Measurements from ENCODE around the gene LZTFL1.

Gene LZTFL1

DNA sequence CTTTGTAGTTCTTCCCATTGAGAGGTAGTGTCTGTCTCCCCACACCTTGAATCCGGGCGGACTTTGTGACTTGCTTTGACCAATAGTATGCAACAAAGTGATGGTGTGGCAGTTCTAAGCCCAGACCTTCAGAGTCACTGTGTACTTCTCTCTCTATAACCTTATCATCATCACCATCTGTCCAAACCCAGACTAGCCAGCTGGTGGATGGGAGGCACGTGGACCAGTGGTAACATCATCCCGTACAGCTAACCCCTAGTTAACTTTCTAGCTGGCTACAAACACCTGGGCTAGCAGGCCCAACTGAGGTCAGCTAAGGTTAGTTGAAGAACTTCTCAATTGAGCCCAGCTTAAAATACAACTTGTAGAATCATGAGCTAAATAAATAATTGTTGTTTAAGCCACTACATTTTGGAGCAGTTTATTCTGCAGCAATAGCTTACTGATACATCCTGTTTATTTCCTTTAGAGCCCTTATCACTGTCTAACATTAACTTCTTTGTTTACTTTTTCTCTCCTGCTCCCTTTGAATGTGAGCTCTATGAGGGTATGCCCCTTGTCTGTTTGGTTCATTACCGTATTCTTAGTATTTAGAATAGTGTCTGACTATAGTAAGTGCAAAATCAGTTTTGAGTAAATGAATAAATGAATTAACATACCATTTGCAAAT, 32.9 kb upstream of the LZTFL1 start:
- Histone ChIP-seq H3K4me3 (ENCODE audit: low read depth in 1 of 2, low read length in 2 of 2) (no peak overlapping the region), H3K9me3 (ENCODE audit: control insufficient read depth in 1 of 2, low read length in 2 of 2) (no peaks in the 10 kb centered on the region), H3K27me3 (ENCODE audit: low read depth, low read length) (no peaks in the 10 kb centered on the region), H3K4me1 (ENCODE audit: control insufficient read depth in 1 of 2, insufficient read depth in 2 of 2, low read length in 2 of 2) (no peaks in the 10 kb centered on the region), H3K36me3 (ENCODE audit: control insufficient read depth in 1 of 2, insufficient read depth in 2 of 2, low read length in 2 of 2) (no peaks in the 10 kb centered on the region), H3K27ac (ENCODE audit: low read length) (no peak overlapping the region)

- Histone ChIP-seq H3K9me3 (ENCODE audit: control insufficient read depth in 1 of 2, low read length in 2 of 2) (no peaks in the 10 kb centered on the region), H3K36me3 (ENCODE audit: control insufficient read depth in 1 of 2, insufficient read depth in 2 of 2, low read length in 2 of 2) (no peaks in the 10 kb centered on the region), H3K4me3 (ENCODE audit: low read depth in 1 of 2, low read length in 2 of 2) (no peak overlapping the region), H3K27ac (ENCODE audit: low read length) (no peak overlapping the region), H3K4me1 (ENCODE audit: control insufficient read depth in 1 of 2, insufficient read depth in 2 of 2, low read length in 2 of 2) (no peaks in the 10 kb centered on the region), H3K27me3 (ENCODE audit: low read depth, low read length) (no peaks in the 10 kb centered on the region)
These were observed 31.7 kb upstream of the LZTFL1 start for GRCh38 chr3:45873638-45874037.

DNA sequence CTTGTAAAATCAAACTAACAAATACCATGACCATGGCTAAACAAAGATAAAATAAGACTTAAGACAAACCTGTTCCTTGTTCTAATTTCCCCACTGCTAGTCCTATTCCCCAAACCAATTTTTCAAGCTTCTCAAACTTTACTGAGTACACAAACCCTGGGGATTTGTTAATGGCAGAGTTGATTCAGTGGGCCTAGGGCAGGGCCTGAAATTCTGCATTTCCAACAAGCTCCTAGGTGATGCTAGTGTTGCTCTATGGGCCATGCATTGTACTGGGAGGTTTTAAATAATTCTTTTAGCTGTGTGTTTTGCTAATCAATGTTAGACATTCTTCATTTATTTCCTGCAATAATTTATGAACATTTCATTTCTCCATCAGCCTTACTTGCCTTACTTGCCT, 31.1 kb upstream of the LZTFL1 start:
- H3K36me3 ChIP-seq (ENCODE audit: control insufficient read depth in 1 of 2, insufficient read depth in 2 of 2, low read length in 2 of 2): no peaks in the 10 kb centered on the region
- no peaks in the 10 kb centered on the region for H3K9me3 ChIP-seq (ENCODE audit: control insufficient read depth in 1 of 2, low read length in 2 of 2)
- H3K27ac ChIP-seq (ENCODE audit: low read length): no peak overlapping the region
- no peak overlapping the region for H3K4me3 ChIP-seq (ENCODE audit: low read depth in 1 of 2, low read length in 2 of 2)
- H3K27me3 ChIP-seq (ENCODE audit: low read depth, low read length): no peaks in the 10 kb centered on the region
- no peaks in the 10 kb centered on the region for H3K4me1 ChIP-seq (ENCODE audit: control insufficient read depth in 1 of 2, insufficient read depth in 2 of 2, low read length in 2 of 2)

- H3K27ac ChIP-seq (ENCODE audit: low read length): no peak overlapping the region
- no peaks in the 10 kb centered on the region for H3K36me3 ChIP-seq (ENCODE audit: control insufficient read depth in 1 of 2, insufficient read depth in 2 of 2, low read length in 2 of 2)
- H3K4me1 ChIP-seq (ENCODE audit: control insufficient read depth in 1 of 2, insufficient read depth in 2 of 2, low read length in 2 of 2): no peaks in the 10 kb centered on the region
- no peaks in the 10 kb centered on the region for H3K9me3 ChIP-seq (ENCODE audit: control insufficient read depth in 1 of 2, low read length in 2 of 2)
- no peak overlapping the region for H3K4me3 ChIP-seq (ENCODE audit: low read depth in 1 of 2, low read length in 2 of 2)
- H3K27me3 ChIP-seq (ENCODE audit: low read depth, low read length): no peaks in the 10 kb centered on the region
These were observed 30.6 kb upstream of the LZTFL1 start for GRCh38 chr3:45872569-45872968.

GRCh38 chr3:45871780-45872179, 29.9 kb upstream of the LZTFL1 start:
- Histone ChIP-seq H3K27ac (ENCODE audit: low read length) (no peak overlapping the region), H3K4me3 (ENCODE audit: low read depth in 1 of 2, low read length in 2 of 2) (no peak overlapping the region), H3K4me1 (ENCODE audit: control insufficient read depth in 1 of 2, insufficient read depth in 2 of 2, low read length in 2 of 2) (no peaks in the 10 kb centered on the region), H3K9me3 (ENCODE audit: control insufficient read depth in 1 of 2, low read length in 2 of 2) (no peaks in the 10 kb centered on the region), H3K36me3 (ENCODE audit: control insufficient read depth in 1 of 2, insufficient read depth in 2 of 2, low read length in 2 of 2) (no peaks in the 10 kb centered on the region), H3K27me3 (ENCODE audit: low read depth, low read length) (no peaks in the 10 kb centered on the region)

DNA sequence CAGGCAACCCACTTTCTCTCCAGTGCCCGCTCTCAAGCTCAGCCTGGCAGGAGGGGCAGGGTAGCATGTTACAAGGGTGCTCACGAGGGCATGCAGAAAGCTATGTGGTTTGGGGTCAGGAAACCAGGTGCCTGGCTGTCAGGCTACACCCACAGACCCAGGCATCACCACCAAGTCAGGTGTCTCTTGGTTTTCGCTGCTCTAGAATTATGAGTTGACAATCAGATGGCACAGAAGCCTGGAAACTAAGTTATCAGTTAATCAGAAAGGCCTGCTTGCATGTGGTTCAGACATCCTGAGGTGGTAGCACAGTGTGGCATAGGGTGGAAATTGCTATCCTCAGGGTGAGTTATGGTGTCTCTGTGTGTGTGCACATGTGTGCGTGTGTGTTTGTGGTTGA, 28.2 kb upstream of the LZTFL1 start:
- Histone ChIP-seq H3K27ac (ENCODE audit: low read length) (no peak overlapping the region), H3K9me3 (ENCODE audit: control insufficient read depth in 1 of 2, low read length in 2 of 2) (no peaks in the 10 kb centered on the region), H3K4me3 (ENCODE audit: low read depth in 1 of 2, low read length in 2 of 2) (no peak overlapping the region), H3K36me3 (ENCODE audit: control insufficient read depth in 1 of 2, insufficient read depth in 2 of 2, low read length in 2 of 2) (no peaks in the 10 kb centered on the region), H3K4me1 (ENCODE audit: control insufficient read depth in 1 of 2, insufficient read depth in 2 of 2, low read length in 2 of 2) (no peaks in the 10 kb centered on the region), H3K27me3 (ENCODE audit: low read depth, low read length) (no peaks in the 10 kb centered on the region)

DNA sequence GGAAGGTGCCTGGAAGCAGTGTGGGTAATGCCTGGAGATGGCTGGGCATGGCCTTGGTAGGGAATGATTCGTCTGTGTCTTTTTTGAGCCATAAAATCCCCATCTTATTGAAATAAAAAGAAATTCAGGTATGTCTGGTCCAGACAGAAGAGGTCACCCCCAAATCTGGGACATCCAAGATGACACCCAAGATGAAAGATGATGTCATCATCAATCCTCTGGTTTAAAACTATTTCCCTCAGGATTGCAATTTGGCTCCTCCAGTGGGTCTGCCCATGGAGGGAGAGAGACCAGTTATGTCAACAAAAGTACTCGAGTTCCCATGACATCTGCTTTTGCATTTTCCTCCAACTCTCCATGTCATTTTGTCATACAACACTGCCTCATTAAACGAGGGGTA, 27.7 kb upstream of the LZTFL1 start:
- H3K27ac ChIP-seq (ENCODE audit: low read length): no peak overlapping the region
- H3K27me3 ChIP-seq (ENCODE audit: low read depth, low read length): no peaks in the 10 kb centered on the region
- H3K4me3 ChIP-seq (ENCODE audit: low read depth in 1 of 2, low read length in 2 of 2): no peak overlapping the region
- H3K36me3 ChIP-seq (ENCODE audit: control insufficient read depth in 1 of 2, insufficient read depth in 2 of 2, low read length in 2 of 2): no peaks in the 10 kb centered on the region
- H3K9me3 ChIP-seq (ENCODE audit: control insufficient read depth in 1 of 2, low read length in 2 of 2): no peaks in the 10 kb centered on the region
- no peaks in the 10 kb centered on the region for H3K4me1 ChIP-seq (ENCODE audit: control insufficient read depth in 1 of 2, insufficient read depth in 2 of 2, low read length in 2 of 2)

GRCh38 chr3:45868650-45869049, 26.7 kb upstream of the LZTFL1 start:
- Histone ChIP-seq H3K36me3 (ENCODE audit: control insufficient read depth in 1 of 2, insufficient read depth in 2 of 2, low read length in 2 of 2) (no peaks in the 10 kb centered on the region), H3K27ac (ENCODE audit: low read length) (no peak overlapping the region), H3K9me3 (ENCODE audit: control insufficient read depth in 1 of 2, low read length in 2 of 2) (peaks cover under 1 to 3% of the 10 kb centered on the region in 2 donors), H3K4me3 (ENCODE audit: low read depth in 1 of 2, low read length in 2 of 2) (no peak overlapping the region), H3K4me1 (ENCODE audit: control insufficient read depth in 1 of 2, insufficient read depth in 2 of 2, low read length in 2 of 2) (no peaks in the 10 kb centered on the region), H3K27me3 (ENCODE audit: low read depth, low read length) (no peaks in the 10 kb centered on the region)

DNA sequence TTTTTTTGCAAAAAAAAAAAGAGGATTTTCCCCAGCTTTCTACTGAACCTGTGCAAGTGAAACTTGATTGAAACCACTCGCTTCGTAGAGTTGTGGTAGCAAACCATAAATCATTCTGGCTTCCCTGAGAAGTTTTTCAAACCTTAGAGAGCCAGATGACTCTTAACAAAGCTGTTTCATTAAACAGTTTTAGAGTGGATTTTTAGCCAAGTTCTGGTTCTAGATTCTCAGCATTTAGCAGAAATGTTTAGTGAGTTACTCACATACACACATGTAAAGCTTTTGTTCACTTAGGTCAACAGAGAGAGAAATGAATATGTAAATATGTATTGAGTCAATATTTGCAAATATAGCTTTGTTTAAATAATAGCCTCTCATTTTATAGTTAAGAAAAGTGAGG, 26.3 kb upstream of the LZTFL1 start:
- no peaks in the 10 kb centered on the region for H3K36me3 ChIP-seq (ENCODE audit: control insufficient read depth in 1 of 2, insufficient read depth in 2 of 2, low read length in 2 of 2)
- no peaks in the 10 kb centered on the region for H3K27me3 ChIP-seq (ENCODE audit: low read depth, low read length)
- H3K4me1 ChIP-seq (ENCODE audit: control insufficient read depth in 1 of 2, insufficient read depth in 2 of 2, low read length in 2 of 2): no peaks in the 10 kb centered on the region
- H3K4me3 ChIP-seq (ENCODE audit: low read depth in 1 of 2, low read length in 2 of 2): no peak overlapping the region
- H3K9me3 ChIP-seq (ENCODE audit: control insufficient read depth in 1 of 2, low read length in 2 of 2): peaks cover 4 to 8% of the 10 kb centered on the region in 2 donors
- H3K27ac ChIP-seq (ENCODE audit: low read length): no peak overlapping the region

DNA sequence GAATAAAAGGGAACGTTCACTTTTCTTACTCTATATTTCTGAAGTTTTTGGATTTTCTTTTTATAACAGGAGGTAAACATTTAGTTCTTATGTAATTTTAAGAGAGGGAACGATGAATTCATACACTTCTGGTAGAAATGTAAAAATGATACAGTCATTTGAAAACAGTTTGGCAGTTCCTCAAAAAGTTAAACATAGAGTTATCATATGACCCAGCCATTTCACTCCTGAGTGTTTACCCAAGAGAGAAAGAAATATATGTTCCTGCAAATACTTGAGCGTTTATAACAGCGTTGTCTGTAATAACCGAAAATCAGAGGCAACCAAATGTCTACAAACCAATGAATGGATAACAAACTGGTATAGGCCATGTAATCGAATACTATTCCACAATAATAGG, 23.6 kb upstream of the LZTFL1 start:
- no peaks in the 10 kb centered on the region for H3K4me1 ChIP-seq (ENCODE audit: control insufficient read depth in 1 of 2, insufficient read depth in 2 of 2, low read length in 2 of 2)
- H3K27ac ChIP-seq (ENCODE audit: low read length): no peak overlapping the region
- H3K4me3 ChIP-seq (ENCODE audit: low read depth in 1 of 2, low read length in 2 of 2): no peak overlapping the region

GRCh38 chr3:45864760-45865519, 23.0 kb upstream of the LZTFL1 start:
- Histone ChIP-seq H3K4me3 (ENCODE audit: low read depth in 1 of 2, low read length in 2 of 2) (no peak overlapping the region), H3K27ac (ENCODE audit: low read length) (no peak overlapping the region), H3K4me1 (ENCODE audit: control insufficient read depth in 1 of 2, insufficient read depth in 2 of 2, low read length in 2 of 2) (no peaks in the 10 kb centered on the region), H3K36me3 (ENCODE audit: control insufficient read depth in 1 of 2, insufficient read depth in 2 of 2, low read length in 2 of 2) (no peaks in the 10 kb centered on the region), H3K27me3 (ENCODE audit: low read depth, low read length) (no peaks in the 10 kb centered on the region), H3K9me3 (ENCODE audit: control insufficient read depth in 1 of 2, low read length in 2 of 2) (peaks cover 4 to 8% of the 10 kb centered on the region in 2 donors)

More for the DNA sequence above, 23.6 kb upstream of the LZTFL1 start:
- H3K9me3 ChIP-seq (ENCODE audit: control insufficient read depth in 1 of 2, low read length in 2 of 2): peaks cover 4 to 8% of the 10 kb centered on the region in 2 donors
- no peaks in the 10 kb centered on the region for H3K27me3 ChIP-seq (ENCODE audit: low read depth, low read length)
- H3K36me3 ChIP-seq (ENCODE audit: control insufficient read depth in 1 of 2, insufficient read depth in 2 of 2, low read length in 2 of 2): no peaks in the 10 kb centered on the region

All from muscle layer of duodenum (tissue), 2 donors.